Head of caudate nucleus (tissue), 42 donors: ENCODE results near the gene ZP3.
A peak's percentile ranks its signal among the peaks of the same experiment; 100 is the strongest.
"Not testable (repeated sequence)": the region's sequence is repeated elsewhere in the genome, so short reads cannot be mapped to it uniquely, and the experiment has no call there.

ENCODE experiments used
- DNase-seq, 42 donors: peaks; one replicate each; pipeline versions ENCODE4 v3.0.0 to v3.0.0-alpha.2; 2020 to 2021; ENCODE audit warnings: mixed read lengths in 7 of 42
- intact Hi-C: fragments of 100-400 bp; cut with DNase I; formaldehyde crosslinking; loops from one replicate; pipeline ENCODE4 v1.15.0; 2022

ZP3 gene

DNA sequence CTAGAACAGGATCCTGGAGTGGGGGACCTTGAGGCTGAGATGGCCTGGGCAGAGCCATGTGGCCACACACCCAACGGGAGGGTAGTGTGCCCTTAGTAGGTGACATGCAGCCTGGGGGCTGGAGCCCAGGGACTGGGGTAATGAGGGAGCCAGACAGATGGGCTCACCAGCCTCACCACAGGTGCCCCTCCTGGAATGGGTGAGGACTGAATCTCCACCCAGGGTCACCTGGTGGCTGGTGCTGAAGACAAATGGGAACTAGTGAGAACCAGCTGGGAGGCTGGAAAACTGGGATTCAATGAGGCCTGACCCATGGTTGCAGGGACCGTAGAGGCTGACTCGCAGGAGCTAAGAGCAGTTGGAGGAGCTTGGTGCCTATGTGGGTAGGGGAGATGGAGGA lies 6.1 kb downstream of the ZP3 start:
- intact Hi-C loops = no loop called here
- DNase-seq = peak in 1 of 42 donors; percentile 6

DNA sequence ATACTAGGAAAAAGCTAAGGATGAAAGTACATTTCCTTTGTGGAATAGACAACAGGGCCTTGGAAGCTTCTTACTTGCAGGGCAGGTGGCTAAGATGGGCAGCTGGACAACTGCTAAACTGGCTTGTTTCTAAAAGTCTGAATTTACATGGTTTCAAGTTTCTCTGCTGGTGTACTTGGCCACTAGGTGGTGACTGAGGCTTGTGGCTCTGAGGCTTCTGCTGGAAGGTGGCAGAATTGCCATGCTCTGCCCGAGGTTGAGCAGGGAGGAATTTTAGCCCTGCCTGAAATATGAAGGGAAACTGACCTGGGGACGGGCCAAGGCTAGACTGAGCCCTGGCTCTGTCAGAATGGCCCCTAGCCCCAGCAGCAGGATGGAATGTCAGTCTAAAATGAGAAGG lies 13.1 kb downstream of the ZP3 start:
- intact Hi-C loops = not testable (repeated sequence)
- peak; percentile 33 to 89 (median 74) for DNase-seq

DNA sequence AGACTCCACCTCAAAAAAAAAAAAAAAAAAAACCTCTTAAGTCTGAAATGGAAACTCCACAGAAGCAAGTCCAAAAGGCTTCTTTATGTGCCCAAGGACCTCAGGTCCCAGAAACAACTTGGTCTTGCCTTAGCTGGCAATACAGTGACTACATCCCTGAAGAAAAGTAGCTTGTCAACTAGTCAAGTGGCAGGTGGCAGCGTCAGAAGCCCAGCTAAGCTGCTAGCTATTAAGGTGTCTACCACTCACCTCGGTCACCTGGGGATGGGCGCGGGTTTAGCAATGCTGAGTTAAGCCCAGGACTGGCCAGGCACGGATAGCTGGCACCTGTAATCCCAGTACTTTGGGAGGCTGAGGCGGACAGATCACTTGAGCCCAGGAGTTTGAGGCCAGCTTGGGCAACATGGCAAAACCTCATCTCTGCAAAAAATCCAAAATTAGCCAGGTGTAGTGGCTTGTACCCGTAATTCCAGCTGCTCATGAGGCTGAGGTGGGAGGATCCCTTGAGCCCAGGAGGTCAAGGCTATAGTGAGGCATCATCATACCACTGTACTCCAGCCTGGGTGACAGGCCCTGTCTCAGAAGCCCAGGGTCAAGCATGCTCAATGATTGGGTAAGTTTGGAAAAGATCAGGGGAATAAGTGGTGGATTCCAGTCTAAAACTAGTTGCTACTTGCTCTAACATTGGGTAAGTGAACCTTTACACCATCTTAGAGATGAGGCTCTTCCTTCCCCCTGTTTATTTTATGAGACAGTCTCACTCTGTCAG lies 14.6 kb downstream of the ZP3 start:
- intact Hi-C loops, DNase-seq: not testable (repeated sequence)

DNA sequence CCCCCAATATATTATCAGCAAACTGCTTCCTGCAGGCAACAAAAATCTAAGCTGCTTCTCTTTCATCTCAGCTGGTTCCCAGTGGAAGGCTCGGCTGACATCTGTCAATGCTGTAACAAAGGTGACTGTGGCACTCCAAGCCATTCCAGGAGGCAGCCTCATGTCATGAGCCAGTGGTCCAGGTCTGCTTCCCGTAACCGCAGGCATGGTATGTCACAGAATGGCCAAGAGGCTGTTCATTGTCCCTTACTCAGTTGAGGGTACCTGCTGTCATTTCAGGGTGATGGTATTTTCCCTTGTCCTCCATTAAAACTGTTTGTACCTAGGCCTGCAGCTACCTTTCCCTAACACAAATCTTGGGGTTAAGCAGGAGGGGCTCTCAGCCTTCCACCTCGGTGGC lies 15.7 kb downstream of the ZP3 start:
- DNase-seq, intact Hi-C loops: not testable (repeated sequence)

DNA sequence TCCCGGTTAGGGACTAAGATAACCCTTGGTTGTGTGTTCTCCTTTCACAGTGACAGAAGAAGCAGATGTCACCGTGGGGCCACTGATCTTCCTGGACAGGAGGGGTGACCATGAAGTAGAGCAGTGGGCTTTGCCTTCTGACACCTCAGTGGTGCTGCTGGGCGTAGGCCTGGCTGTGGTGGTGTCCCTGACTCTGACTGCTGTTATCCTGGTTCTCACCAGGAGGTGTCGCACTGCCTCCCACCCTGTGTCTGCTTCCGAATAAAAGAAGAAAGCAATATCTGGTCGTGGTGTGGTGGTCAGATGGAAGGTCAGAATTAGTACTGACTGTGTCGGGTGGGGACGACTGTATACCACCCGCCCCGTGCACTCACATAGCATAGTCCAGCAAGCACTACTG lies 17.0 kb downstream of the ZP3 start:
- intact Hi-C loops, DNase-seq: not testable (repeated sequence)

DNA sequence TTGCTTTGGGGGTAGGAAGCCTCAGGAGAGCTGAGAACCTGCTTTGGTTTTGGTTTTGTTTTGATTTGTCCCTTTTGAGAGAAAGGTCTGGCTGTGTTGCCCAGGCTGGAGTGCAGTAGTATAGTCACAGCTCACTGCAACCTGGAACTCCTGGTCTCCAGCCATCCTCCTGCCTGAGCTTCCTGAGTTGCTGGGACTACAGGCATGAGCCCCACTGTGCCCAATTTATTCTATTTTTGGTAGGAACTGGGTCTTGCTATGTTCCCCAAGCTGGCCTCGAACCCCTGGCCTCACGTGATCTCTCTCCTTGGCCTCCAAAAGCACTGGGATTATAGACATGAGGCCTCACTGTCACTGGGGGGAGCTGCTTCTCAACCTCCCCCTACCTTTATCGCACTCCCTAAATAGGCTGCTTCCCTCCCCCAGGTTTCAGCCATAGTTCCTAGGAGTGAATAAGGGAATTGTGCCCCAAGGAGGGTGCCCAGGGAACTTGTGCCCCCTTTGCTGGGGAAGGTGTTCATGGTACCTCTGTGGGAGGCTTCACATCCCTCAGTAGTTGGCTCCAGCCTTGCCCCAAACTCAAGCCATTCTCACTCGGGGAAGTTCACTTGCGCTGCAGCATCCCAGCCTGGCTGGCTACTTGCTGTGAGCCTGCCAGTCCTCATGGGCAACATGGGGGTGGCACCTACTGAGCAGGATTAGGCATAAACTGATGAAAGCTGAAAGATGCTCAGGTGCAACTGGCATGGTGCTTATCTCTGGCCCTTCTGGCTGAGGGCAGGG lies 18.1 kb downstream of the ZP3 start:
- peak in 1 of 42 donors; percentile 7 for DNase-seq
- intact Hi-C loops = not testable (repeated sequence)

DNA sequence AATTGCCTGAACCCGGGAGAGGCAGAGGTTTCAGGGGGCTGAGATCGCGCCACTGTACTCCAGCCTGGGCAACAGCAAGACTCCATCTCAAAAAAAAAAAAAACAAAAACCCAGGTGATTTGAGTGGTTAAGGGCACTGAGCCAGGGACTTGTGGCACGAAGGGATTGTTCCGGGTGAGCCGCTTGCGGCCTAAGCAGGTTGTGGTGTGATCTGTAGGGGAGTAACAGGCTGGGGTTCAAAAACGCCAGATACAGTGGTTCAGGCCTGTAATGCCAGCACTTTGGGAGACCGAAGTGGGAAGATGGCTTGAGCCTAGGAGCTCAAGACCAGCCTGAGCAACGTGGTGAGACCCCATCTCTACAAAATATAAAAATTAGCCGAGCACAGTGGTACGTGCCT lies 19.1 kb downstream of the ZP3 start:
- intact Hi-C loops = not testable (repeated sequence)
- peak in 1 of 42 donors; percentile 4 for DNase-seq

DNA sequence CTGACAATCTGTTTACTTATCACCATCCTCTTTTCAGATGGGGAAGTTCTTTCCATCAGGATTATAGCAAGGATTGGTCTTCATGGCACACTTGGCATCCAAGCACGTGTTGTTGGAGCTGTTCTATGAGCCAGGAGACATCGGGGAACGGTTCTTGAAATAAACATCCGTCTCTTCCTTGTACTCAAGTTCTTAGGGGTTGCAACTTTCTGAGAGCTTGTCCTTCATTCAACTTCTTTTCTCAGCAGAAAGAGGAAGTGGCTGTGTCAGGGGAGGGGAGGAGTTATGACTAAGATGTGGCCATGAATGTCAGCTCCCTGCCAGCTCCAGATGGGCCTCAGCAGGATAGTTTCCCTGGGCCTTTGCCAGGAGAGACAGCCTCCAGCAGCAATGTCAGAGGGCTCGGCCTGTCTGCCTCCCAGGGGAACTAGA lies 20.8 kb downstream of the ZP3 start:
- DNase-seq = peak in 13 of 42 donors; percentile 12 to 69 (median 29)

DNA sequence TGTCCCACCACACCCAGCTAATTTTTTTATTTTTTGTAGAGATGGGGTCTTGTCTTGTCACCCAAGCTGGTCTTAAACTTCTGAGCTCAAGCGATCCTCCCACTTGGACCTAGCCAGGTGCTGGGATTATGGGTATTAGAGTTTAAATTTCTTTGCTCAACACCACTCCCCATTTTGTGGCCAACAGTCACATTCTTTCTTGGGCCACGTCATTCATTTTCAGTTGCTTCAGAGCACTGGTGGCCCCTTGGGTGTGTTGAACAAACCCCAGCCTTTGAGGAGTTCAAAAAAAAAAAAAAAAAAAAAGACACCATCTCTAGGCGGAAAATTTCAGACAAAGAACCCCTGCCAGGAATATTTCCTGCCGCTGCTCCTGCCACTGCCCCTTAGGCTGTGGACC lies 32.3 kb downstream of the ZP3 start:
- DNase-seq, intact Hi-C loops: not testable (repeated sequence)

More for the DNA sequence above, 20.8 kb downstream of the ZP3 start:
- intact Hi-C loops = not testable (repeated sequence)

DNA sequence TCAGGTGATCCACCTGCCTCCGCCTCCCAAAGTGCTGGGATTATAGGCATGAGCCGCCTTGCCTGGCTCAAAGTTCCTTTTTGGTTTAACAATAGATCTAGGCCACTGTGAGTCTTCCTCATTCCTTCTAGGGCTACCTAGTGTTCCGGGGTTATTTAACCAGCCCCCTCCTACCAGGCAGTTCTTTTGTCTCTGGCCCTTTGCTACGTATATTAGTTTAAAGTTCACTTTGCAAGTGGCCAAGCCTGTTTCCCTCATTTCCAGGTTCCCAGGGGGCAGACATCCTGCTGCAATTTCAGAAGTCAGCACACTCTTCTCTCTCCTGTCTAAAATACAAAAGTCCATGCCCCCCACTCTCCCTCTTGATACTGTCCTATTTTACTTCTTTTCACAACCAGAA lies 33.8 kb downstream of the ZP3 start:
- intact Hi-C loops, DNase-seq: not testable (repeated sequence)

DNA sequence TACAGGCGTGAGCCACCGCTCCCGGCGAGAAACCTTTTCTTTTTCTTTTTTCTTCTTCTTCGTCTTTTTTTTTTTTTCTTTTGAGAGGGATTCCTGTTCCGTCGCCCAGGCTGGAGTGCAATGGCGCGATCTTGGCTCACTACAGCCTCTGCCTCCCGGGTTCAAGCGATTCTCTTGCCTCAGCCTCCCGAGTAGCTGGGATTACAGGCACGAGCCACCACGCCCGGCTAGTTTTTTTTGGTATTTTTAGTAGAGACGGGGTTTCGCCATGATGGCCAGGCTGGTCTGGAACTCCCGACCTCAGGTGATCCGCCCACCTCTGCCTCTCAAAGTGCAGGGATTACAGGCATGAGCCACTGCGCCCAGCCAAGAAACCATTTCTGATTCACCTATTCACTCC lies 36.0 kb downstream of the ZP3 start:
- DNase-seq = peak in 1 of 42 donors; percentile 26
- intact Hi-C loops = not testable (repeated sequence)

DNA sequence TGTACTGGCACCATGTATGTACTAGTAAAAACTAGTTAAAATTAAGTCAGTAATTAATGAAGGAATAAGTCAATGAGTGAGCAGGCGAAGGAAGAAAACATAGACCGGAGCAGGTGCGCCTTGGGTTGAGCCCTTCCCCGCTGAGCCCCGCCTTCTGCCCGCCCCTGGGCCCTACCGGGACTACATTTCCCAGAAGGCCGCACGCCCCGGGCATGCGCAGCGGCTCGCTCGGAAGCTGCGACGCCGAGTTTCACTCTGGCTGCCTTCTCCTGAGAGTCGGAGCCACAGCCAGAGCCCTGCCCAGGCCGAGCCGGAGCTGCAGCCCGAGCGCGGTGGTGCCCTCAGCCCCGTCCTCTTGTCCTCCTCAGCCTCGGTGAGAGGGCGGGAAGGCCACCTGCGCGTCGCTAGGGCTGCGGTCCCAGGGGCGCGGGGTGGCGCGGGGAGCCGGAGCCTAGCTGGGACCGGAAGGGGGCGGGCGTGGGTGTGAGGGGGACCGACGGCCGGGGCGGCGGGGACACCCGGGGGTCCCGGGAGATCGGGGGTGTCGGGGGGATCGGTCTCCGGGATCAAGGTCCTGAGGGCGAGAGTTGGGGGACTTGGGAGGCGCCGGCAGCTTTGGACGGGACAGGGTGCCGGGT lies 36.8 kb downstream of the ZP3 start, which contains the start of gene DTX2:
TSS of gene DTX2 (plus strand) at position 246 of the 638 bp plus-strand sequence. CDS start 18,801 bp downstream, outside the sequence.
- peak in 31 of 42 donors; percentile 13 to 67 (median 34) for DNase-seq
- intact Hi-C loops = not testable (repeated sequence)

DNA sequence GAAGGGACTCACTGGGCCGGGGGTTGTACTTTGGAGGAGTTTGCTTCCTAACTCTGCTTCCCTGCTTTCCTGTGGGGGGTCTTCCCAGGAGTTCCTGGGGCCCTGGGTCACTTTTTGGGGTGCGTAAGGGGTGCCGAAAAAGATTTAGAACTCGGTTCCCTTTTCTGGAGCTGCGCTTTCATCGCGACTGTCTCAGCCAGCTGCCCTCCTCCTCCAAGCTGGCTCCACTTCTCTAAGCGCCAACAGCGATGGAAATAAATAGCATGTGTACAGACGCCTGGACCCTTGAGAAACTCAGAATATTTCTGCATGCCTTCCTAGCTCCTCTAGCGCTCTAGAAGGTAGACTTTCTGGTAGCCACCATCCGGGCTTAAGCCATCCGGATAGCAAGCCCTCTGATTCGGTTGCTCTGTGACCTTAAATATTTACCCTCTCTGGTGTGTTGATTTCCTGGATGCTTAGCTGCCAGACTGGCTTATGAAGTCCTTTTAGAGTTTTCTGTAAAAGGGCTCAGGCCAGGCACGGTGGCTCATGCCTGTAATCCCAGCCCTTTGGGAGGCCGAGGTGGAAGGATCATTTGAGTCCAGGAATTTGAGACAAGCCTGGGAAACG lies 37.6 kb downstream of the ZP3 start:
- intact Hi-C loops = not testable (repeated sequence)

DNA sequence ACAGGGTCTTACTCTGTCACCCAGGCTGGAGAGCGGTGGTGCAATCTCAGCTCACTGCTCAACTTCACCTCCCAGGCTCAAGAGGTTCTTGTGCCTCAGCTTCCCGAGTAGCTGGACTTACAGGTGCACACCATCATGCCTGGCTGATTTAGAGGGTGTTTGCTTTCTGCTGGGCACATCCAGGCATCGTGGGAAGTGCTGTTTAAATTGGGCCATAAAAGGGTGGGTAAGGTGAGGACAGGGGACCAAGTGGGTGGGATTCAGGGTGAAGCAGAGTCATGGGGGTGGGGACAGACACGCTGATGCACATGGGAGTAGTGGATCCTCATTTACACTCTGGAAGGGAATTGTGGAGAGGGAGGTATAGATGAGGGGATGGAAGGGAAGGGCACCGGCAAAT lies 40.2 kb downstream of the ZP3 start:
- DNase-seq = peak in 1 of 42 donors; percentile 9
- intact Hi-C loops = not testable (repeated sequence)

More for the DNA sequence above, 37.6 kb downstream of the ZP3 start:
- DNase-seq = not testable (repeated sequence)

DNA sequence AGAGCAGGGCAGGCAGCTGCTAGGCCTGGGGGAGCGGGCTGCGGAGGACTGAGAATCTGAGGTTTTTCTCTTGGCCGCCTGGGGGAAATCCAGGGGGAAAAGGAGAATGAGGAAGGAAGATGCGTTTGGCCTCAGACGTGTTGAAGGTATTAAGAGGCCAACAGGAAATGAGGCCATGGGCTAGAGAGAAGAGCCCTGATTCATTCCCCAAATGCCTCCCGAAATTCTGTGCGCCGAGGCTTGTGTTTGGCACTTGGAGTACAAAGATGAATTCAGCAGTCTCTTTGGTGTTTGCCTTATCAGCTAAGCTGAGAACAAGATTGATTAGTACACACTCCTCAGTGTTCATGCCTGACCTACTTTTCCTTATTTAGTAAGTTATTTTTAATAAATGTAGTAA lies 41.2 kb downstream of the ZP3 start:
- DNase-seq, intact Hi-C loops: not testable (repeated sequence)

DNA sequence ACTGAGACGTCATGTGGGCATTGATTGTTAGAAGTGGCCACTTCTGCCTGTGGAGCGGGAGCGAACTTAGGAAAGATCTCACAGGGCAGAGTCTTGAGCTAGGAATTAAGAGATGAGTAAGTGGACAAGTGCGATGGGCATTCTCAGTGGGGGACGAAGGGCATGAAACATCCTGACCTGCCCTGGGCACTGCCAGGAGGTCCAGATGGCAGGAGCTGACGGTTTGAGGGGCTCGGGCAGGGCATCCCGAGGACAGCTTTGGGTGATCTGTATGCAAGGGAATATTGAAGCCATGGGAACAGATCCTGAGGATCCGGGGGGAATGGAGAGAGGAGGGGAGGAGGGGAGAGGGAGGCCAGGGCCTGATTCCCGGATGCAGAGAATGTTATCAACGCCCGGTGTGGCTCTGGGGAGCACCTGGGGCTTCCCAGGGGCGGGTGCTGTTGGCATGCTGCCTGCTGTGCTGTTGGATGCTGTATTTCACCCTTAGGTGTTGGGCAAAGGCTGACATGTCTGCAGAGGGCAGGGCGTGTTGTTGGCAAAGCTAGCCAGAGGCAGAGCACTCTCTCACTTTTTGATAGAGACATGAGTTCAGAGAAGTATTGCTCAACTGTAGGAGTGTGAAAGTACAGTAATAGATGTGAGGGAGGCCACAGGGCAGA lies 43.1 kb downstream of the ZP3 start:
- peak in 1 of 42 donors; percentile 30 for DNase-seq
- intact Hi-C loops = not testable (repeated sequence)

DNA sequence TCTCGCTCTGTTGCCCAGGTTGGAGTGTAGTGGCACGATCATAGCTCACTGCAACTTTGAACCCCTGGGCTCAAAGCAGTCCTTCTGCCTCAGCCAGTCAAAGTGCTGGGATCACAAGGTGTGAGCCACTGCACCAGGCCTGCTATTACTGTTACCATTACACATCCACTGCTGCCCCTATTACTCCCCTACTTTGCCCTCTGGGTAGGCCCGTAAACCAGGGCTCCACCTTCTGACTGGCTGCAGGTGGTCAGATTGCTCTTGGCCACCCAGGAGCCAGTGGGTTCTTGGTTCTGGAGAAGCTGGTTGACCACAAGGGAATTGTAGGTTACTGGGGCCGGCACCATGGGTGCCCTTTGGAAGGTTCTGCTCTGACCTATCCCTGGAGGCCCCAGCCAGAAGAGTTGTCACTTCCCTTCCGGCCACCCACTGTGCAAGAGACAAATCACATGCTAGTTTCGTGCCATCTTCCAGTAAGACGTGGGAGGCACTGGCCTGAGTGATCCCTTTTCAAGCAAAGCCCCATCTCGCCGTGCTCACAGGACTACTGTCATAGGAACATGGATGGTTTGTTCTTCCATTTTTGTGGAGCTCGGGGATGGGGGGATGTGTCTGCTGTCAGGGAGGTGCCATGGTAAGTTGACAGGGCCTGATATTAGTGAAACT lies 46.9 kb downstream of the ZP3 start:
- DNase-seq, intact Hi-C loops: not testable (repeated sequence)

DNA sequence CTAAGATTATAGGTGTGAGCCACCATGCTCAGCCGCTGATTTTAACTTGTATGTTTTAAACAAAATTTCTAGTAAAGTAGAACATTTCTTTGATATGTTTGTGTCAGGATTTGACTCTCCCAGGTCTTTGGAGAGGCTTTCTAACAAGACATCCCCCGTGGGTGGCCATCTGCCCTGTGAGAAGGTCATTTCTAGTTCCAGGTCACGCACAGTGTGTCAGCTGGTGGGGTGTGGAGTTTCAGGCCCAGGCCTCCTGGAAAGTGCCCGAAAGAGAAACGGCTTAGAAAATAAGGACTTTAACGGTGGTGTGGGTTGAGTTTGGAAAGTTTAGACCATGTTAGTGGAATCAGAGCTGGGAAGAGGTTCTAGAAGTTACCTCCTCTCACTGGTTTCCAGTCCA lies 48.3 kb downstream of the ZP3 start:
- intact Hi-C loops = not testable (repeated sequence)

More for the DNA sequence above, 48.3 kb downstream of the ZP3 start:
- not testable (repeated sequence) for DNase-seq
